ENCODE results near the gene ZSCAN12. TPM values are rescaled to one million over a fixed set of nuclear protein-coding genes. Genes with fewer than 3 reads are reported as not detected.

Gene ZSCAN12
- total and polyA plus RNA-seq, 2 experiments from 2014 or later = 2.0 to 7.3 TPM

GRCh38 chr6:28371706-28372451 is 27.7 kb downstream of the ZSCAN12 start:
- Histone ChIP-seq H4K20me1 (replicated peaks; ENCODE audit: insufficient read depth) (no peaks in the 10 kb centered on the region; the same call in 1 of the 2 replicates), H3K36me3 (ENCODE audit: insufficient read depth) (no peaks in the 10 kb centered on the region), H3K27ac (ENCODE audit: low read depth) (no peak overlapping the region), H3K4me1 (ENCODE audit: insufficient read depth) (no peaks in the 10 kb centered on the region), H2AFZ (0 out of 2 replicates have a peak overlapping the region, but pooled peaks have one; percentile 25), H3K79me2 (replicated peaks; ENCODE audit: insufficient read depth) (no peaks in the 10 kb centered on the region), H3K4me3 (no peak overlapping the region), H3K4me2 (no peak overlapping the region), H3F3A (replicated peaks; ENCODE audit: low read depth) (no peaks in the 10 kb centered on the region), H3K27me3 (ENCODE audit: insufficient read depth) (no peaks in the 10 kb centered on the region), H3K9me2 (ENCODE audit: insufficient read depth) (0 out of 2 replicates have a peak, but pooled peaks cover 4% of the 10 kb centered on the region)
- ATAC-seq = no peak
- no peak for DNase-seq (ENCODE audit: low spot score)
- Mint-ChIP-seq H3K36me3 (ENCODE audit: low read depth) (0 out of 3 replicates have a peak, but pooled peaks cover 3% of the 10 kb centered on the region), H3K4me1 (no peaks in the 10 kb centered on the region), H3K9me3 (no peaks in the 10 kb centered on the region), H3K4me3 (no peak overlapping the region; the same call in 2 of the 3 replicates), H3K27me3 (ENCODE audit: insufficient read depth, low read depth, poor library complexity) (no peaks in the 10 kb centered on the region), H3K27ac (no peak overlapping the region)
- TF ChIP-seq EZH2phosphoT487 (IDR thresholded peaks at IDR 0.05; ENCODE audit: unreplicated experiment) (no peak), STAT1 (IDR thresholded peaks at IDR 0.05; ENCODE audit: unreplicated experiment) (no peak), EZH2 (IDR thresholded peaks at IDR 0.05; ENCODE audit: low read depth, unreplicated experiment) (no peak)

- Histone ChIP-seq H3K27me3 (ENCODE audit: insufficient read depth) (no peaks in the 10 kb centered on the region), H3K9me2 (ENCODE audit: insufficient read depth) (0 out of 2 replicates have a peak, but pooled peaks cover 4% of the 10 kb centered on the region), H3K36me3 (ENCODE audit: insufficient read depth) (no peaks in the 10 kb centered on the region), H4K20me1 (replicated peaks; ENCODE audit: insufficient read depth) (no peaks in the 10 kb centered on the region; the same call in 1 of the 2 replicates), H3F3A (replicated peaks; ENCODE audit: low read depth) (no peaks in the 10 kb centered on the region), H3K4me1 (ENCODE audit: insufficient read depth) (no peaks in the 10 kb centered on the region), H2AFZ (no peak overlapping the region), H3K79me2 (replicated peaks; ENCODE audit: insufficient read depth) (no peaks in the 10 kb centered on the region), H3K4me3 (no peak overlapping the region), H3K27ac (ENCODE audit: low read depth) (no peak overlapping the region), H3K4me2 (no peak overlapping the region)
- Mint-ChIP-seq H3K4me3 (no peak overlapping the region), H3K9me3 (no peaks in the 10 kb centered on the region), H3K27me3 (ENCODE audit: insufficient read depth, low read depth, poor library complexity) (no peaks in the 10 kb centered on the region), H3K27ac (no peak overlapping the region), H3K36me3 (ENCODE audit: low read depth) (peaks cover 7% of the 10 kb centered on the region; the same call in 1 of the 3 replicates), H3K4me1 (no peaks in the 10 kb centered on the region)
- ATAC-seq (no peak), DNase-seq (ENCODE audit: low spot score) (no peak)
- TF ChIP-seq STAT1 (IDR thresholded peaks at IDR 0.05; ENCODE audit: unreplicated experiment) = no peak
- TF ChIP-seq JUNB (IDR thresholded peaks at IDR 0.05; ENCODE audit: unreplicated experiment) = no peak
- no peak for TF ChIP-seq ZNF331 (CRISPR knock-in tag; IDR thresholded peaks at IDR 0.05; ENCODE audit: low read depth)
- no peak for TF ChIP-seq ETS1 (IDR thresholded peaks at IDR 0.05)
- TF ChIP-seq CTCF (conservative IDR thresholded peaks at IDR 0.05; ENCODE audit: low read depth in 2 of 2) = no peak
- TF ChIP-seq POLR2AphosphoS5 (IDR thresholded peaks at IDR 0.05; ENCODE audit: low read depth) = no peak
- no peak for TF ChIP-seq ZNF114 (CRISPR knock-in tag; IDR thresholded peaks at IDR 0.05)
- TF ChIP-seq EZH2phosphoT487 (IDR thresholded peaks at IDR 0.05; ENCODE audit: unreplicated experiment) = no peak
- no peak for TF ChIP-seq NANOG (IDR thresholded peaks at IDR 0.05; ENCODE audit: borderline replicate concordance)
- TF ChIP-seq CREB1 (CRISPR knock-in tag; IDR thresholded peaks at IDR 0.05; ENCODE audit: low read depth) = no peak
- no peak for TF ChIP-seq ZNF462 (CRISPR knock-in tag; IDR thresholded peaks at IDR 0.05)
- TF ChIP-seq EZH2 (IDR thresholded peaks at IDR 0.05; ENCODE audit: low read depth, unreplicated experiment) = no peak
Observed at GRCh38 chr6:28371280-28371679, 28.3 kb downstream of the ZSCAN12 start.

Measured in GM23338 (cell line).